Activated CD4-positive, alpha-beta memory T cell treated with anti-CD3 and anti-CD28 coated beads for 36 hours (primary cell): ENCODE results near the gene CEP295NL. TPM values are rescaled to one million over a fixed set of nuclear protein-coding genes. Genes with fewer than 3 reads are reported as not detected.
"Not testable (repeated sequence)": the region's sequence is repeated elsewhere in the genome, so short reads cannot be mapped to it uniquely, and the experiment has no call there.

Experiments
- CTCF ChIA-PET: fragments of 350-600 bp; sonication (Branson Sonifier 250); formaldehyde crosslinking; loops from one replicate; lab custom pipeline; 2021; ENCODE audit warnings: antibody characterized with exemption, inconsistent platforms; lab: Charles Lee
- POLR2A ChIA-PET: fragments of 350-600 bp; sonication (Branson Sonifier 250); formaldehyde crosslinking; loops from one replicate; lab custom pipeline; 2021; ENCODE audit warnings: antibody characterized with exemption; lab: Charles Lee
- DNase-seq: peaks from one replicate; pipeline ENCODE4 v3.0.0-alpha.2; 2020
- H3K27ac Mint-ChIP-seq: one replicate; pipeline ENCODE4 v1.8.0; 2021; ENCODE audit warnings: mixed read lengths
- H3K27me3 Mint-ChIP-seq: one replicate; pipeline ENCODE4 v1.8.0; 2021; ENCODE audit warnings: mixed read lengths
- H3K36me3 Mint-ChIP-seq: one replicate; pipeline ENCODE4 v1.8.0; 2021; ENCODE audit warnings: mixed read lengths
- H3K4me1 Mint-ChIP-seq: one replicate; pipeline ENCODE4 v1.8.0; 2021; ENCODE audit warnings: low read depth, mixed read lengths
- H3K4me3 Mint-ChIP-seq: one replicate; pipeline ENCODE4 v1.8.0; 2021; ENCODE audit warnings: mild to moderate bottlenecking, mixed read lengths
- H3K9me3 Mint-ChIP-seq: one replicate; pipeline ENCODE4 v1.8.0; 2021; ENCODE audit warnings: mixed read lengths
- intact Hi-C: fragments of 100-400 bp; cut with micrococcal nuclease; formaldehyde crosslinking; loops from one replicate; pipeline ENCODE4 v1.15.1; 2023
- total RNA-seq, 2 experiments: library from RNA; stranded (reverse); gene quantifications; one replicate each; pipeline ENCODE4 v1.2.3, GENCODE V29; 2021

CEP295NL gene
- total RNA-seq, 2 experiments from 2014 or later: not detected

GRCh38 chr17:78912082-78912481 is 9.1 kb upstream of the CEP295NL start:
- ChIA-PET CTCF (interaction anchor here (0.6 to 1.3 kb wide), 2 partner anchors 60 to 463 kb away, joined by 3 read pairs; no protein-coding TSS in a partner anchor), POLR2A (no interaction called here)
- intact Hi-C loops: no loop called here
- H3K4me3 Mint-ChIP-seq: no peak overlapping the region
- H3K27ac Mint-ChIP-seq: no peak overlapping the region
- H3K36me3 Mint-ChIP-seq: no peaks in the 10 kb centered on the region
- H3K4me1 Mint-ChIP-seq: no peaks in the 10 kb centered on the region
- peaks cover 1% of the 10 kb centered on the region for H3K27me3 Mint-ChIP-seq
- no peak for DNase-seq
- H3K9me3 Mint-ChIP-seq: no peaks in the 10 kb centered on the region

- H3K27me3 Mint-ChIP-seq, H3K27ac Mint-ChIP-seq, DNase-seq, intact Hi-C loops, POLR2A ChIA-PET, H3K4me3 Mint-ChIP-seq, H3K4me1 Mint-ChIP-seq, H3K36me3 Mint-ChIP-seq, H3K9me3 Mint-ChIP-seq: not testable (repeated sequence)
- CTCF ChIA-PET: interaction anchor here (1.0 to 1.3 kb wide), 2 partner anchors 46 to 60 kb away, joined by 3 to 4 read pairs; no protein-coding TSS in a partner anchor
Observed at GRCh38 chr17:78911543-78911942, 8.5 kb upstream of the CEP295NL start.

DNA sequence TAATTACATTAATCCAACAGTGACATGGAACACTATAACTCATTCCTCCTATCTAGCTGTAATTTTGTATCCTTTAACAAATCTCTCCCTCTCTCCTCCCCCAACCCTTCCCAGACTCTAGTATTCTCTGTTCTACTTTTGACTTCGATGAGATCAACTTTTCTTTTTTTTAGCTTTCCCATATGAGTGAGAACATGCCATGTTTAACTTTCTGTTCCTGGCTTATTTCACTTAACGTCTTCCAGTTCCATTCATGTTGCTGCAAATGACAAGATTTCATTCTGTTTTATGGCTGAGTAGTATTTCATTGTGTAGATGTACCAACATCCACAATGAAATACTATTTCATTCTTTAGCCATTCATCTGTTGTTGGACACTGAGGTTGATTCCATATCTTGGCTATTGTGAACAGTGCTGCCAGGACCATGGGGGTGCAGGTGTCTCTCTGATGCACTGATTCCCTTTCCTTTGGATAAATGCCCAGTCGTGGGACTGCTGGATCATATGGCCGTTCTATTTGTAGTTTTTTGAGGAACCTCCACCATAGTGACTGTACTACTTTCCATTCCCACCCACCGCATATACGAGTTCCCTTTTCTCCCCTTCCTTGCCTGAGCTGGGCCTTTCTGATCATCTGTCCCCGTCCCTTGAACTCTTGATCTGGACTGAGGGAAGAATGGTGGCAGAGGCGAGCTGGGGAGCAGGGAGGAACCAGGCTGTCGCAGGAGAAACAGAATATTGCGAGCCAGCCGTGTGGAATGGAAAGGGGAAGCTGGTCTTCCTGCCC is 7.7 kb upstream of the CEP295NL start:
- H3K4me1 Mint-ChIP-seq: no peaks in the 10 kb centered on the region
- CTCF ChIA-PET: interaction anchor here (0.6 to 1.2 kb wide), 3 partner anchors 20 to 1174 kb away, joined by 3 to 4 read pairs (median 3); no protein-coding TSS in a partner anchor
- DNase-seq: no peak

GRCh38 chr17:78908426-78908825 is 5.4 kb upstream of the CEP295NL start:
- ChIA-PET POLR2A (no interaction called here), CTCF (interaction anchor here (4.0 kb wide), 1 partner anchor 43 kb away, joined by 9 read pairs; no protein-coding TSS in a partner anchor)
- Mint-ChIP-seq H3K4me1 (peaks cover 5% of the 10 kb centered on the region), H3K9me3 (no peaks in the 10 kb centered on the region), H3K27me3 (no peaks in the 10 kb centered on the region), H3K36me3 (no peaks in the 10 kb centered on the region), H3K4me3 (no peak overlapping the region), H3K27ac (no peak overlapping the region)
- DNase-seq: no peak
- intact Hi-C loops: no loop called here

More for the DNA sequence above, 7.7 kb upstream of the CEP295NL start:
- H3K36me3 Mint-ChIP-seq: no peaks in the 10 kb centered on the region
- H3K27ac Mint-ChIP-seq: no peak overlapping the region
- H3K9me3 Mint-ChIP-seq: no peaks in the 10 kb centered on the region
- H3K4me3 Mint-ChIP-seq: no peak overlapping the region
- intact Hi-C loops: no loop called here
- POLR2A ChIA-PET: no interaction called here
- H3K27me3 Mint-ChIP-seq: no peaks in the 10 kb centered on the region

- ChIA-PET CTCF (interaction anchor here (4.0 kb wide), 1 partner anchor 40 kb away, joined by 9 read pairs; no protein-coding TSS in a partner anchor), POLR2A (no interaction called here)
- intact Hi-C loops: no loop called here
- Mint-ChIP-seq H3K9me3 (no peaks in the 10 kb centered on the region), H3K4me3 (no peak overlapping the region), H3K36me3 (no peaks in the 10 kb centered on the region), H3K27me3 (no peaks in the 10 kb centered on the region), H3K27ac (no peak overlapping the region), H3K4me1 (peaks cover 12% of the 10 kb centered on the region)
- DNase-seq: no peak
Observed at GRCh38 chr17:78905541-78905940, 2.5 kb upstream of the CEP295NL start.

DNA sequence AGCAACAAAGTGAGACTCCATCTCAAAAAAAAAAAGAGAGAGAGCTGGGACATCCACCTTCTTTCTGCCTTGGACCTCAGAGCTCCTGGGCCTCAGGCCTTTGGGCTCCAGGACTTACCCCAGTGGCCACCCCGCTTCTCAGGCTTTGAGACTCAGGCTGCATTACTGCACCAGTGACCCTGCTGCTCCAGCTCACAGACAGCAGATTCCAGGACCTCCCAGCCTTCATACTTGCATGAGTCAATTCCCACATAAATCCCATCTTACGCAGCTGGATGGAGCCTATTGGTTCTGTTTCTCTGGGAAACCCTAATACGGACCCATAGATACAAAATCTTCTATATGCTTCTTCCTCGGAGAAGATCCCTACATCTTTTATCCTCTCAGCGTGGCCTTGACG is 2.1 kb upstream of the CEP295NL start:
- Mint-ChIP-seq H3K27ac (no peak overlapping the region), H3K4me3 (no peak overlapping the region), H3K27me3 (no peaks in the 10 kb centered on the region), H3K9me3 (no peaks in the 10 kb centered on the region), H3K36me3 (no peaks in the 10 kb centered on the region), H3K4me1 (peaks cover 12% of the 10 kb centered on the region)
- CTCF ChIA-PET: interaction anchor here (0.6 to 4.0 kb wide), 3 partner anchors 39 to 183 kb away, joined by 3 to 15 read pairs (median 9); no protein-coding TSS in a partner anchor
- DNase-seq: no peak
- POLR2A ChIA-PET: no interaction called here
- intact Hi-C loops: no loop called here

DNA sequence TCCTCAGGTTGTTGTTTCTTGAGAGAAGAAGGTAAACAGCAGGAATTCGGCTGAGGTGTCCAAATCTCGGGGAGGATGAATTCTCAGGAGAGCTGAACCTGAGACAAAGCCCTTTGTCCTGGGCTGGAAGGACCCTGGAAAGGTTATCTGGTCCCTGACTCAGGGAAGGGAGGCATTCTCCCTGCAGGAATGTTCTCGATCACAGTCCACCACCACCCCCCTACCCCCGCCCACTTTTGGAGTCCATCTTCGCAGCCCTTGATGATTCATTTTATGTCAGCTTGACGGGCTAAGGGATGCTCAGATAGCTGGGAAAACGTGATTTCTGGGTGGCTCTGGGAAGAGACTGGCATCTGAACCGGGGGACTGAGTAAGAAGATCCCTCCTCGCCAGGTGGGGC is 1.4 kb upstream of the CEP295NL start:
- Mint-ChIP-seq H3K27me3 (no peaks in the 10 kb centered on the region), H3K9me3 (no peaks in the 10 kb centered on the region), H3K27ac (no peak overlapping the region), H3K4me1 (peaks cover 12% of the 10 kb centered on the region), H3K4me3 (no peak overlapping the region), H3K36me3 (no peaks in the 10 kb centered on the region)
- intact Hi-C loops: no loop called here
- CTCF ChIA-PET: interaction anchor here (0.6 to 2.3 kb wide), 3 partner anchors 12 to 184 kb away, joined by 3 to 15 read pairs (median 3); no protein-coding TSS in a partner anchor
- DNase-seq: no peak
- POLR2A ChIA-PET: no interaction called here

GRCh38 chr17:78902231-78902630 is 770 bp downstream of the CEP295NL start:
- H3K9me3 Mint-ChIP-seq, H3K27me3 Mint-ChIP-seq, CTCF ChIA-PET, H3K36me3 Mint-ChIP-seq, DNase-seq, POLR2A ChIA-PET, intact Hi-C loops, H3K4me3 Mint-ChIP-seq, H3K27ac Mint-ChIP-seq: not testable (repeated sequence)
- peaks cover 12% of the 10 kb centered on the region for H3K4me1 Mint-ChIP-seq

GRCh38 chr17:78901806-78902205 is 1.2 kb downstream of the CEP295NL start:
- POLR2A ChIA-PET: no interaction called here

GRCh38 chr17:78900816-78901215 is 2.2 kb downstream of the CEP295NL start:
- H3K4me1 Mint-ChIP-seq: peaks cover 12% of the 10 kb centered on the region
- POLR2A ChIA-PET: no interaction called here
- CTCF ChIA-PET: interaction anchor here (2.8 kb wide), 1 partner anchor 35 kb away, joined by 10 read pairs; no protein-coding TSS in a partner anchor

More at GRCh38 chr17:78901806-78902205, 1.2 kb downstream of the CEP295NL start:
- CTCF ChIA-PET: no interaction called here
- no peaks in the 10 kb centered on the region for H3K27me3 Mint-ChIP-seq
- no peak overlapping the region for H3K4me3 Mint-ChIP-seq
- H3K9me3 Mint-ChIP-seq: no peaks in the 10 kb centered on the region
- no peaks in the 10 kb centered on the region for H3K36me3 Mint-ChIP-seq
- H3K27ac Mint-ChIP-seq: no peak overlapping the region
- DNase-seq: no peak
- H3K4me1 Mint-ChIP-seq: peaks cover 12% of the 10 kb centered on the region
- intact Hi-C loops: no loop called here

DNA sequence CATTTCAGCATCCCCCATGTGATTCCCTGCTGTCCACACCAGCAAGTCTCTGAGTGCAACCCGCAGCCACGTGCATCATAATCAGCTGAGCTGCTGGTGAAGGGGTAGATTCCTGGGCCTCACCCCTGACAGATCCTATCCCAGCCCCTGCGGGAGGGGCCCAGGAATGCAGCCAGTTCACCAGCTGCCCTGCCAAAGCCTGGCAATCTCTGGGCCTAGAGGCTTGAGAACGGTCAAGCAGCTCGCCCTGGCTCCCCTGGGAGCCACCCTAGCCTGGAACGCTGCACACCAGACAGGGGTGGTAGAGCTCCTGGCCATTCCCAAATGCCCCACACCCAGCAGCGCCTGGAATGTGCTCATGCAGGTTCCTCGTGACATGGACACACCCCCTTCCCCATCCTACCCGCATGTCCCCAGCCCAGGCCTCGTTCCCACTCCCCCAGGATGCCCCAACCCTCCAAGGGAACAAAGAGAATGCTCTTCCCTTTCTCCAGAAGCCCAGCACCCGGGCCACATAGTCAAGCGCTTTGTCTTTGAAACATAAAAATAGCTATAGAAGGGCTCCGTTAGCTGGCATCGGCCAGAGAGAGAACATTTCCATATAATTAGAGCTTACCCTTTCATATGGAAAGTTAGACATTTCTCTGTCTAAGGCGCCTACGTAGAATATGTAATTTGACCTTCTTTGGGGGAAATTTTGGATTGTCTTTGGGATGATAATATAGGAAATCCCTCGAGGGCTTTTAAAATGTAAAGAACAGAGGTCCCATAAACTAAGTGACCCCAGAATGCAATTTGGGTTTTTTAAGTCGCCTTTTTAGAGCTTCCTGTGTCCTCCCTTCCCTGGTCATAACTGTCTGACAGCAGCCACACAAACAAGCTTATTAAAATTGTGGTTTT is 3.4 kb downstream of the CEP295NL start:
- ChIA-PET POLR2A (no interaction called here), CTCF (interaction anchor here (0.9 to 2.8 kb wide), 2 partner anchors 34 to 56 kb away, joined by 3 to 10 read pairs; no protein-coding TSS in a partner anchor)
- no peak overlapping the region for H3K4me3 Mint-ChIP-seq
- peaks cover 12% of the 10 kb centered on the region for H3K4me1 Mint-ChIP-seq
- no peaks in the 10 kb centered on the region for H3K9me3 Mint-ChIP-seq
- no peaks in the 10 kb centered on the region for H3K27me3 Mint-ChIP-seq
- intact Hi-C loops: no loop called here
- no peaks in the 10 kb centered on the region for H3K36me3 Mint-ChIP-seq
- DNase-seq: no peak
- H3K27ac Mint-ChIP-seq: no peak overlapping the region

More at GRCh38 chr17:78900816-78901215, 2.2 kb downstream of the CEP295NL start:
- H3K27ac Mint-ChIP-seq: no peak overlapping the region
- no peak for DNase-seq
- H3K27me3 Mint-ChIP-seq: no peaks in the 10 kb centered on the region
- H3K9me3 Mint-ChIP-seq: no peaks in the 10 kb centered on the region
- intact Hi-C loops: no loop called here
- no peaks in the 10 kb centered on the region for H3K36me3 Mint-ChIP-seq
- H3K4me3 Mint-ChIP-seq: no peak overlapping the region
